A172 (cell line): ENCODE results near the gene RAD51B. TPM values are rescaled to one million over a fixed set of nuclear protein-coding genes. Genes with fewer than 3 reads are reported as not detected.

Experiments used
- DNase-seq: peaks from one replicate; pipeline ENCODE4 v3.0.0-alpha.2; 2015; ENCODE audit warnings: low spot score
- total RNA-seq: library from RNA; depleted of rRNA; stranded (reverse); fragments of >200 nt; shearing (Covaris generic); gene quantifications from 2 replicates; pipeline ENCODE4 v1.2.3, GENCODE V29; 2014

RAD51B gene
- total RNA-seq, 1 experiment from 2014 or later, result 17.6 TPM

DNA sequence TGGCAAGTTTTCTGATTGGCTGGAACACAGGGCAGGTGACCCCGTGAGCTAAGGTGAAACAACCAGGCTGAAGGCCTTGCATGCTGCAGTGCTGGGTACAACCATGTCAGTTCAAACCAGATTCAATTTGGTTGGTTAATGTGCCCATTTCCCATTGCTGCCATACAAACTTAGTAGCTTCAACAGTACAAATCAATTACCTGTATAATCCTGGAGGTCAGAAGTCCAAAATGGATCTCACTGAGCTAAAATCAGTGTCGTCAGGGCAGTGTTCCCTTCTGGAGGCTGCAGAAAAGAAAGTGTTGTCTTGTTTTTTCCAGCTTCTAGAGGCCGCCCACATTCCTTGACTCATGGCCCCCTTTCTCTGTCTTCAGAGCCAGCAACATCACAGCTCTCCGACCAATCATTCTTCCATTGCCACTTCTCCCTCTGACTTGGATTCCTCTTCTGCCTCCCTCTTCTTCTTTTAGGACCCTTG is 751.6 kb downstream of the RAD51B start:
- DNase-seq, result no peak

DNA sequence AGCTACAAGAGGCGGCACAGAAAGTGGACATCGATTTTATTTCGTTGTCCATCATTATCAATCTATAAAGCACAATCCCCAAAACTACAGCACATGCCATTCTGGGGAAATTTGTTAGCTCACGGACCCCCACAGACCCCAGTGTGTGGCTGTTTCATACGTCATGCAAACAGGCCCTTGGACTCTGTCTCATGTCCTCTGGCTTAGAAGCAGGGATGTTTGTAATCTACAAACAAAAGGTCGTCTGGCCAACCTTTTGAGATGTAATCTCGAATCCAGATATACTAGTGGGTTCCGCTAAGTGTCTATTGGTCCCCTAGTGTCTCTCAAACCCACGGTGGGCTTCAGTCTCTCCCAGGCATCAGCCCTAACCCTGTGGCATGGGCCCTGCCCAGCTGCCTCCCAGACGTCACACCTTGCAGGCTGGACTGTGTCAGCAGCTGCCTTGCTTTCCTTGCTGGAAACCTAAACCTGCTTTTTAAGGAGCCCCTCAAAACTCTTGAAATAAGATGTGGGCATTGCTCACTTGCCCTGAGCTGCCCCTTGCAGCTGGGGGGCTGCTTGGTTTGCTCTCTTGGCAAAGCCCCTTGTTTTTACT is 752.4 kb downstream of the RAD51B start:
- DNase-seq, result no peak

DNA sequence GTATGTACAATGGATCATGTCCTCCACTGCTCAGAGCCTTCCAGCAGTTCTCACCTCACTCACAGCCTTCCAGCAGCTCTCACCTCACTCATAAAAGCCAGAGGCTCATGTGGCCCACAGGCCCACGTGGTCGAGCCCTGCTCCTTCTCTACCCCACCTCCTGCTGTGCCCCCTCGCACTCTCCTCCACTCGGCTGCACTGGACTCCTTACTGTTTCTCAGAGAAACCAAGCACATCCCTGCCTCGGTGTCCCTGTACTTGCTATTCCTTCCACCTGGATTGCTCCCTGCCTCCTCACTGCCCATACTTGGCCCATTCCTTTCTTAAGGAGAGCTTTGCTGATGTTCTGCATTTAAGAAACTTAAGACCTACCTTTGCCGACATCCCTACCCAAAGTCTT is 753.5 kb downstream of the RAD51B start:
- DNase-seq, result no peak

- no peak for DNase-seq
Observed at GRCh38 chr14:68573722-68574121, 754.1 kb downstream of the RAD51B start.

DNA sequence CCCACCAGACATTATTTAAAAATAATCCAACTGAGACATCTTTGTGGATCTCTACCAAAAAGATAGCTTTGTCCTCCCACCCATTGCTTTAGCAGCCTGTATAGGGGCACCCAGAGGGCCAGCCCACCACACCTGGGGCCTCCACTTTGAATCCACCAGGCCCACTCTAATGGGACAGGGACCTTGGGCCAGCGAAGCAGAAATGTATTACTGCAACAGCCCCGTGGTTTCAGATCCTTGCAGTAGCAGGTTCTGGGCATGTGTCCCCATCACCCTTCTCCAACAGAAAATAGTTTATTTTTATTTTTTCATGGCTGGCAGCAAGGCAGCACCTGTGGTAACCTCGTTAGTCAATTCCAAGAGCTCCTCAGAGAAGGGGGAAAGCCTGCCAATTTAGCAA is 754.9 kb downstream of the RAD51B start:
- DNase-seq, result no peak

DNA sequence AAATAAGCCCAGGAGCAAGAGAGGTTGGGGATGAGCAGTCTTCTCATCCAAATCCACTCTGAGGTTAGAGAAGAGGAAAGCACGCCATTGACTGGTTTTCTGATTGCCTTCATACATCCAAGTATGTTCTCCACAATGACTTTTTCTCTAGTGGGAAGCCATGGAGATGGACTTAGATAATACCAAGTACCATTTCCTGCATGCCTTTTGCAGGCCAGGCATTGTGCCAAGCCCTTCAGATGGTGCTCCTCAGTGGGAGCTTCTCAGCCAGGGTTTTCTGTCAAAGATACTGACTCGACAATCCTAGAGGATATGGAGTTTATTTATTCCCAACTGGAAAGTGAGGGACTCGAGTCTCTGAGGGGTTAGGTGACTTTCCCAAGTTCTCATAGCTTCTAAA is 755.3 kb downstream of the RAD51B start:
- DNase-seq, result peak; percentile 46

- DNase-seq, result no peak
Observed at GRCh38 chr14:68575426-68575825, 755.8 kb downstream of the RAD51B start.

- no peak for DNase-seq
Observed at GRCh38 chr14:68576031-68576430, 756.5 kb downstream of the RAD51B start.

DNA sequence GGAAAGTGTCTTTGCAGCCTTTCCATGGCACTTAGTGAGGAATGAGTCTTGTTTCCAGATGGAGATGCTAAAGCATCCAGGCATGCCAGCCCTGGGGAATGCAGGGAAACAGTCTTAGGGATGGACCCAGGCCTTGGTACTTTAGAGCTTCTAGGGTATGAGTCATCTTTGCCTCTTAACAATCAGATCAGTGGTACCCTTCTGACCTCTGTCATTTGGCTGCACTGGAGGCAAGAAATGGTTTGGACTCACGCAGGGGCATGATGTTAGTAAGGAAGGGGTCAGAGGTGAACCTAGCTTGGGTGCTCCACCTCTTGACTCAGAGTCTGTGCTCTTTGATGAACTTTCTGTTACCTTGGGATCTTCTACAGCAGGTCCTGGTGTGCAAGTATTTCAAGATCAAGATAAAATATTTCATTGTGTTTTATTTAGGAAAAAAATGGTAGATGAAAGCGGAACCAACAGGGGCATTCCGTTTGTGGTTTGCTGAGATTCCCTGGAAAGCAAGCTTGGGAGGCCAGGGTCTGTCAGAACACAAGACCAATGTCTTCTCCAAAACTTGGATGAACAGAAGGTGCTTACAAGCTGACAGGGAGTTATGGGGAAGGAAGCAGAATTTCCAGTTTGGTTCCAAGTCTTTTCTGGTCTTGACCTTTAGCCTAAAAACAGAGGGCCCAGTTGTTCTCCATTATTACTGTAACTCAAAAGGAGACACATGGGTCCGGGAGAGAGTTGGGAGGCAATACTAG is 757.1 kb downstream of the RAD51B start:
- DNase-seq, result peak; percentile 94

GRCh38 chr14:68577802-68578541 is 758.4 kb downstream of the RAD51B start:
- DNase-seq, result peak; percentile 92

DNA sequence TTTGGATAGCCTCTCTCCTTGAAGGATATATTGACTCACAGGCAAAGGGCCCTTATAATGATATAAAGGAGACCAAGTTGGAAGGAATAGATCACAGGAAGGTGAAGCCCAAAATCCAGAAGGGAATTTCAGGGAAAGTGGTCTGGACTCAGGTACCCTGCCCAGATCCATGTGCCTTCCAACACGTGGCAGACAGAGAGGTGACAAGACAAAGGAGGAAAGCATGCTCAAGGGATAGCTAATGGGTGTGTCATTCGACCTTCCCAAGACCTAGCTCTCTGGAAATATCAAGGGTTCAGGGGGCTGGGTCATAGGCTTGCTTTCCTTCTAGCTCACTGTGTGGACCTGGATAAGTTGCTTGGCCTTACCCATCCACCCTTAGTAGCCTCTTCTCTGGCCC is 759.0 kb downstream of the RAD51B start:
- DNase-seq, result no peak

DNA sequence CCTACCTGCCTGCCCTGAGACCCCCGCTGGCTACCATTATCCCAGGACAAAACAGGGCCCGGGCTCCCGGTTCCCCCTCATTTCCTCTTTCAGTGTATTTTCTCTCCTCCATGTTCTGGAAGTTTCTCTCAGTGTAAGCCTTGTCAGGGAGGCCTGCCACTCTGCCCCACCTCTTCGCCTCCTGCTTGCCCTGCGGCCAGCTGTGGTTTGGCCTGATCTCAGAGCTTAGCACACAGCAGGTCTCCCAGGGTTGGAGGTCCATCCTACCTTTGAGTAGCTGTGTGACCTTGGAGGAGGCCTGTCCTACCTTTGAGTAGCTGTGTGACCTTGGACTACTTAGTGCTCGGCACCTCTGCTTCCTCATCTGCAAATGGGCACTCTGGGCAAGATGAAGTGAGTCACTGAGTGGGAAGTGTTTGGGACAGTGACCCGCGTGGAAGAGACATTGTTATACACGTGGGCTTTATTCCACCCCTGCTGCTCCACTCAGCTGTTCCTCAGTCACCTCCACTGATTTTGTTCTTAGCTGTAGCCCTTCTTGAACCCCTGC is 760.6 kb downstream of the RAD51B start:
- no peak for DNase-seq

DNA sequence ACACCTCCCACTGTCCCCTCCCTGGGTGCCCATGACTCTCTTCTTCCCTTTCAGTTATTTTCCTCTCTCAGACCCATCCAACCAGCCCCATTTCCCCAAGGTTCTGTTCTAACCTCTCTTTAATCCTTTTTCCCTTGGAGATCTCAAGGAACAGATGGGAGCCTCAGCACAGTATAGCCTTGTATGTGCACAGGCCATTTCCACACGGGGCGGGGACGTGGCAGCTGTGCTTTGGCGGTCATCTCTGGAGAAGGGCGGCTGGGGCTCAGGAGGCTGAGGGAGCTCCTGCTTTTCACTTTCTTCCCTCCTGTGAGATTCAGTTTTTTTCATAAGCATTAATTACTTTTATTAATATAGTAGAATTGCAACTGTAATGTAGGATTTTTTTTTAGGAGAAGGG is 761.1 kb downstream of the RAD51B start:
- DNase-seq, result no peak

GRCh38 chr14:68583548-68584280 is 764.1 kb downstream of the RAD51B start:
- no peak for DNase-seq

DNA sequence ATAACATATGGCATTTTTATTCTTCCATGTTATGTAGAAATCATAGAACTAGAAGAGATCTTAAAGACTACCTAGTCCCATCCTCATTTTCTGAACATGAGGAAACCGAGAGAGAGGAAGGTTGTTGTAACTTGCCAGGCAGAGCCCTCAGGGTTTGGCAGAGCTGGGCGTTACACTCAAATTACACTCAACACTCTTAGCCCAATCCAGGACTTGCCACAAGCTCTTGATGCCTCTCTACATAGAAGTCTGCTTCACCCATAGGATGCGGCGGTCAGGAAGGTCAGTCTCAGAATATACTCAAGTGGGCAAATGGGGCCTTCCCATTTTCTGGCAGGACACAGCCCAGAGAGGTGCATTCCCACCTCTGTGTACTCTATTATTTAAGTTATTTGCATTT is 765.2 kb downstream of the RAD51B start:
- no peak for DNase-seq

- no peak for DNase-seq
Observed at GRCh38 chr14:68585690-68586089, 766.1 kb downstream of the RAD51B start.

GRCh38 chr14:68586896-68587751 is 767.5 kb downstream of the RAD51B start:
- peak; percentile 30 for DNase-seq

DNA sequence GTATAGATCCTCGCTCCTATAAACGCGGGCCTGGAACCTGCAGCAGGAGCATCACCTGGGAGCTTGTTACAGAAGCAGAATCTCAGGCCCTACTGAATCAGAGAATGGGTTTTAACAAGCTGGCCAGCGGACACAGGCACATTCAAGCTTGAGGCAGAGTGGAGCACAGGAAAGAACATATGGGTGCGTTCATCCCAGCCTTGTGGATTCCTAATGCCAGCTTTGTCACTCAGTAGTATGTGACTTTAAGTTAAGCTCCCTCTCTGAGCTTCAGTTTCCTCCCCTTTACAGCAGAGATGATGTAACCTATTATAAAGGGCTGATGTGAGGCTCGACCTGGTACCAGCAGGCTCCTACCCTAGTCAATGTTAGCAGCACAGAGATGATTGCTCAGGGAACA is 768.4 kb downstream of the RAD51B start:
- no peak for DNase-seq

DNA sequence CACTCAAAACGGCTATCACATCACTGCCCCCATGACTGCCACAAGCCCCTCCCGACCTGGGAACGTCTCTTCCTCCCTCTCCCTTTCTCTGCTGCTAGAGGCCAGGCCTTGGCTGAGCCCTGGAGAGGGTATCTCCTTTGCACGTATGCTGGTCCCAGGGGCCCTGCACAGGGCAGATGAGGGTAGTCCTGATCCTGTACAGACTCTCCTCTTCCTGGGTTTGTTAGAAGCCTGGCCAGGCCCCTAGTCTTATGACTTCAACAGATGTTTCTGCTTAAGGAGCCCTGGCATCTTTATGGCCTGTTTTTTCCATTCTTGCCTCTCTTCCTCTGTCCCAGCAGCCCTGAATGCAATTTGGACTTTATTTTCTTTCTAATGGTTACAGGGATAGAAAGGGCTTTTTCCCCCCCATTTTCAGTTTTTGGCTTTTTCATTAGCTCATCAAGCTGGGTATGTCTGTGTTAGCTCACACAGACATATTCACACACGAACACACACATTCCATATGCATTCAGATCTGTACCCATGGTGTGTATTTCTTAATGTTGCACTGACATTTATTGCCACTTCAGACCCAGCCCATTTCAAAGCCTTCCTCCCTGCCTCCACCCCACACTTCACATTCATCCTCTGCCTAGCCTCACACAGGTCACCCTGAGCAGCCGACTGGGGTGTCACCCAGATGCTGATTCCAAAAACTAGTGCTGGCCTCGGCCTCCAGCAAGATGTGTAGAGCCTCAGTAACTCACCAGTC is 770.0 kb downstream of the RAD51B start:
- no peak for DNase-seq

DNA sequence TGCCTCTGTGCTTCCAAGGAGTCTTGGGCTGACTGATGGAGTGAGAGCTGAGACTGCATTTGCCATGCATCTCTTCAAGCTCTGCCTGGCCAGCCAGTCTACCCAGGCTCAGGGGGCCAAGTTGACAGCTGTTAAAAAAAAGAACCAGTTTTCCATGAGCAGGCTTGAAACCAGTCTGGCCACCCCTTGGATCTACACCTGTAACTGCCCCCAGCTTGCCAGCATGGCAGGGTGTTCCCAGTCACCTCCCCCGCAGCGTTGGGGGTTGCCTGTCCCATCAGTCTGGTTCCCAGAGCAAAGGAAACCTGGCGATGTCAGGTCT is 770.6 kb downstream of the RAD51B start:
- DNase-seq, result no peak
